Measurements from ENCODE around the gene OPN4.

DNA sequence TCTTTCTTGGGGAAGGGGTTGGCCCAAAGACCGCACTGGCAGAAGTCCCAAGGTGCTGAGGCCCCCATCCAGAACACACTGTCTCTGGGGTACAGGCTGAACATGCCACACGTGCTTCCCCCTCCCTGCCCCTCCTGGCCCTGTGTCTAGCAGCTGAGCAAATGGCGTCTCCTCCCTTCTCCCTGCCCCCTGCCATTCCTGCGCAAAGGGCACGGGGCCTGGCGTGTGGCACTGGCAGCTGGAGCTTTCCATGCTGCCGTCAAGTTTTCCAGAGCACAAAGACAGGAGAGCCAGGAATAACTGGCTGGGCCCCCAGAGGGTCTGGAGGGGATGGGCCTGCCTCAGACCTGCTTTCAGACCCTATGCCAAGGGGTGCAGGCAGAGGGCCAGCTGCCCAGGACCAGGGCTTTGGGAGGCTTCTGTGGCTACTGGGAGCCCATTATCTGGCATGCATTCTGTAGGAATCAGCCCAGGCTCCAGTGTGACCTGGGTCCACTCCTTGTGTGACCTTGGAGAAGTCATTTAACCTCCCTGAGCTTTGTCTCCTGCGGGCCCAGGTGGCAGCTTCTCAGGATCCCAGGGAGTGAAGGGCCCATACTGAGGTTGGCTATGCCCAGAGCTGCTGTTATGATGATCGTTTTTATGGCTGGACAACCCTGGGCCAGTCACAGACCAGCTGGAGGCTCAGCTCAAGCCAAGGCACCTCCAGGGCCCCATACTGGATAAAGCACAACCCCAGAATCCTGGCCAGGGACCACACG, 13.3 kb downstream of the OPN4 start:
- TF ChIP-seq POLR2A (IDR thresholded peaks at IDR 0.05; ENCODE audit: low read length) (no peak), FOSB (CRISPR knock-in tag; IDR thresholded peaks at IDR 0.05) (no peak), MAX (IDR thresholded peaks at IDR 0.05) (no peak), RFX5 (IDR thresholded peaks at IDR 0.05) (no peak), EP300 (IDR thresholded peaks at IDR 0.05) (no peak), SMC3 (IDR thresholded peaks at IDR 0.05) (no peak)
- TF ChIP-seq, protein P1, sequence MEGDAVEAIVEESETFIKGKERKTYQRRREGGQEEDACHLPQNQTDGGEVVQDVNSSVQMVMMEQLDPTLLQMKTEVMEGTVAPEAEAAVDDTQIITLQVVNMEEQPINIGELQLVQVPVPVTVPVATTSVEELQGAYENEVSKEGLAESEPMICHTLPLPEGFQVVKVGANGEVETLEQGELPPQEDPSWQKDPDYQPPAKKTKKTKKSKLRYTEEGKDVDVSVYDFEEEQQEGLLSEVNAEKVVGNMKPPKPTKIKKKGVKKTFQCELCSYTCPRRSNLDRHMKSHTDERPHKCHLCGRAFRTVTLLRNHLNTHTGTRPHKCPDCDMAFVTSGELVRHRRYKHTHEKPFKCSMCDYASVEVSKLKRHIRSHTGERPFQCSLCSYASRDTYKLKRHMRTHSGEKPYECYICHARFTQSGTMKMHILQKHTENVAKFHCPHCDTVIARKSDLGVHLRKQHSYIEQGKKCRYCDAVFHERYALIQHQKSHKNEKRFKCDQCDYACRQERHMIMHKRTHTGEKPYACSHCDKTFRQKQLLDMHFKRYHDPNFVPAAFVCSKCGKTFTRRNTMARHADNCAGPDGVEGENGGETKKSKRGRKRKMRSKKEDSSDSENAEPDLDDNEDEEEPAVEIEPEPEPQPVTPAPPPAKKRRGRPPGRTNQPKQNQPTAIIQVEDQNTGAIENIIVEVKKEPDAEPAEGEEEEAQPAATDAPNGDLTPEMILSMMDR (IDR thresholded peaks at IDR 0.05): no peak

Data from A549 (cell line).